Measurements from ENCODE around the gene MAP3K13. TPM values are rescaled to one million over a fixed set of nuclear protein-coding genes. Genes with fewer than 3 reads are reported as not detected.
"Not testable (repeated sequence)": the region's sequence is repeated elsewhere in the genome, so short reads cannot be mapped to it uniquely, and the experiment has no call there.

MAP3K13 gene
- total RNA-seq, 4 donors from 2014 or later = 12.8 to 44.9 (median 19.6) TPM

- intact Hi-C loops (cut with DNase I) = no loop called here
- no peak for DNase-seq (ENCODE audit: extremely low spot score)
- H3K4me3 ChIP-seq = no peak overlapping the region
- H3K4me1 ChIP-seq = no peaks in the 10 kb centered on the region
- no peak for TF ChIP-seq EP300 (IDR thresholded peaks at IDR 0.05)
- TF ChIP-seq, protein P1, sequence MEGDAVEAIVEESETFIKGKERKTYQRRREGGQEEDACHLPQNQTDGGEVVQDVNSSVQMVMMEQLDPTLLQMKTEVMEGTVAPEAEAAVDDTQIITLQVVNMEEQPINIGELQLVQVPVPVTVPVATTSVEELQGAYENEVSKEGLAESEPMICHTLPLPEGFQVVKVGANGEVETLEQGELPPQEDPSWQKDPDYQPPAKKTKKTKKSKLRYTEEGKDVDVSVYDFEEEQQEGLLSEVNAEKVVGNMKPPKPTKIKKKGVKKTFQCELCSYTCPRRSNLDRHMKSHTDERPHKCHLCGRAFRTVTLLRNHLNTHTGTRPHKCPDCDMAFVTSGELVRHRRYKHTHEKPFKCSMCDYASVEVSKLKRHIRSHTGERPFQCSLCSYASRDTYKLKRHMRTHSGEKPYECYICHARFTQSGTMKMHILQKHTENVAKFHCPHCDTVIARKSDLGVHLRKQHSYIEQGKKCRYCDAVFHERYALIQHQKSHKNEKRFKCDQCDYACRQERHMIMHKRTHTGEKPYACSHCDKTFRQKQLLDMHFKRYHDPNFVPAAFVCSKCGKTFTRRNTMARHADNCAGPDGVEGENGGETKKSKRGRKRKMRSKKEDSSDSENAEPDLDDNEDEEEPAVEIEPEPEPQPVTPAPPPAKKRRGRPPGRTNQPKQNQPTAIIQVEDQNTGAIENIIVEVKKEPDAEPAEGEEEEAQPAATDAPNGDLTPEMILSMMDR (IDR thresholded peaks at IDR 0.05) = no peak
- no peak for TF ChIP-seq POLR2A (IDR thresholded peaks at IDR 0.05; ENCODE audit: low read depth)
- no peak for TF ChIP-seq POLR2AphosphoS5 (IDR thresholded peaks at IDR 0.05)
- WGBS = 95% methylated on average over 6 of the region's 6 CpGs
- no peaks in the 10 kb centered on the region for H3K9me3 ChIP-seq
- H3K36me3 ChIP-seq = peaks cover 0 to 4% (median 0%) of the 10 kb centered on the region in 4 donors
- H3K27me3 ChIP-seq = no peaks in the 10 kb centered on the region
- H3K27ac ChIP-seq (replicated peaks in 1 of 4) = no peak overlapping the region
These were observed 79.1 kb downstream of the MAP3K13 start for GRCh38 chr3:185442031-185442430.

DNA sequence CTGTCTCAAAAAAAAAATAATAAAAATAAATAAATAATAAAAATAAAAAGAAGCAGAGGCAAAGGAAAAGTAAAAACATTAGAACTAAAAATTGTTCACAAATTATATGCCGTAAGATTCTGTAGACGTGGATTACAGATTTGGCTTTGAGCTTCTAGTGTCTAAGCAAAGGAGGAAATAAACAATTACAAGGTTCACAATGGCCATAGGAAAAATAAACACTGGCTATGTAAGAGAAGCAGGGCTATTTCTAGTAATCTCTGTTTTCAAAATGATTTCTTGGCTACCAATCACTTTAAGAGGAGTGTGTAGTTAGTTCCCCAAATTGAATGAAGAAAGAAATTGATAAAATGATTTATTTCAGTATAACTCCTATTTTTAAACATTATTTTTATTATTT lies 81.4 kb downstream of the MAP3K13 start:
- DNase-seq (ENCODE audit: extremely low spot score) = no peak
- WGBS = 89% methylated on average over 2 of the region's 2 CpGs
- TF ChIP-seq, protein P1 (IDR thresholded peaks at IDR 0.05) = no peak
- TF ChIP-seq POLR2AphosphoS5 (IDR thresholded peaks at IDR 0.05) = no peak
- no peak for TF ChIP-seq POLR2A (IDR thresholded peaks at IDR 0.05; ENCODE audit: low read depth)
- no peak for TF ChIP-seq EP300 (IDR thresholded peaks at IDR 0.05)
- intact Hi-C loops (cut with DNase I) = no loop called here
- H3K4me1 ChIP-seq = no peaks in the 10 kb centered on the region
- no peaks in the 10 kb centered on the region for H3K9me3 ChIP-seq
- H3K27me3 ChIP-seq = no peaks in the 10 kb centered on the region
- no peak overlapping the region for H3K27ac ChIP-seq (replicated peaks in 1 of 4)
- no peaks in the 10 kb centered on the region for H3K36me3 ChIP-seq
- H3K4me3 ChIP-seq = no peak overlapping the region

- Histone ChIP-seq H3K9me3 (no peaks in the 10 kb centered on the region), H3K4me1 (no peaks in the 10 kb centered on the region), H3K36me3 (peaks cover 0 to 17% (median 10%) of the 10 kb centered on the region in 4 donors), H3K27ac (replicated peaks in 1 of 4) (no peak overlapping the region), H3K27me3 (no peaks in the 10 kb centered on the region), H3K4me3 (no peak overlapping the region)
- intact Hi-C loops (cut with DNase I) = no loop called here
- DNase-seq (ENCODE audit: extremely low spot score) = no peak
- TF ChIP-seq, protein P1 (IDR thresholded peaks at IDR 0.05) = no peak
- TF ChIP-seq POLR2A (IDR thresholded peaks at IDR 0.05; ENCODE audit: low read depth) (no peak), EP300 (IDR thresholded peaks at IDR 0.05) (no peak), POLR2AphosphoS5 (IDR thresholded peaks at IDR 0.05) (no peak)
These were observed 85.2 kb downstream of the MAP3K13 start for GRCh38 chr3:185448107-185448506.

GRCh38 chr3:185451432-185451831 lies 88.5 kb downstream of the MAP3K13 start:
- DNase-seq (ENCODE audit: extremely low spot score); H3K27me3 ChIP-seq; H3K27ac ChIP-seq (replicated peaks in 1 of 4); H3K4me1 ChIP-seq; H3K4me3 ChIP-seq; intact Hi-C loops (cut with DNase I); H3K9me3 ChIP-seq: not testable (repeated sequence)
- peaks cover 0 to 17% (median 10%) of the 10 kb centered on the region in 4 donors for H3K36me3 ChIP-seq
- 85% methylated on average over 8 of the region's 8 CpGs for WGBS

DNA sequence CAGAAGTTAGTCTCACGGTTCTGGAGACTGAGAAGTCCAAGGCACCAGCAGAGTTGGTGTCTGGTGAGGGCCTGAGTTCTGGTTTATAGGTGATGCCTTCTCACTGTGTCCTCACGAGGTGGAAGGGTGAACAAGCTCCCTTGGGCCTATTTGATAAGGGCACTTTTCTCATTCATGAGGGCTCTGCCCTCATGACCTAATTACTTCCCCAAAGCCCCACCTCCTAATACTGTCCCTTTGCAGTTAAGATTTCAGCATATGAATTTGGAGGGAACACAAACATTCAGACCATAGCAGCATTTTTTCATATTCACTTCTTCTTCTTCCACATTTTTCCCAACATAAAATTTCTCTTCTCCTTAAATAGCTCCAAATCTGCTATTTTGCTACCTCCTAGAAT lies 94.4 kb downstream of the MAP3K13 start:
- H3K4me3 ChIP-seq = no peak overlapping the region
- H3K9me3 ChIP-seq = no peaks in the 10 kb centered on the region
- H3K27ac ChIP-seq (replicated peaks in 1 of 4) = no peak overlapping the region
- WGBS = 85% methylated on average over 2 of the region's 2 CpGs
- no peaks in the 10 kb centered on the region for H3K4me1 ChIP-seq
- no peak for DNase-seq (ENCODE audit: extremely low spot score)
- intact Hi-C loops (cut with DNase I) = no loop called here
- TF ChIP-seq POLR2A (IDR thresholded peaks at IDR 0.05; ENCODE audit: low read depth) = no peak
- TF ChIP-seq, protein P1 (IDR thresholded peaks at IDR 0.05) = no peak
- no peak for TF ChIP-seq EP300 (IDR thresholded peaks at IDR 0.05)
- no peak for TF ChIP-seq POLR2AphosphoS5 (IDR thresholded peaks at IDR 0.05)
- peaks cover 0 to 12% (median 2%) of the 10 kb centered on the region in 4 donors for H3K36me3 ChIP-seq
- H3K27me3 ChIP-seq = no peaks in the 10 kb centered on the region

Measured in esophagus muscularis mucosa (tissue), 4 donors.